Activated T-helper 1 cell treated with anti-CD3 and anti-CD28 coated beads, Interleukin-12 subunit alpha, Interleukin-12 subunit beta, Interleukin-2, Interleukin-4 antibody, amounts not matched to agents 30 ng/mL and 10 ng/mL and 1 ng/mL, durations not matched to agents 14 hours and 24 hours and 36 hours (primary cell): ENCODE results near the gene TYRO3. TPM values are rescaled to one million over a fixed set of nuclear protein-coding genes. Genes with fewer than 3 reads are reported as not detected.

Experiments used
- DNase-seq: peaks from one replicate; pipeline ENCODE4 v3.0.0; 2021; ENCODE audit warnings: low spot score
- H3K27ac Mint-ChIP-seq: one replicate; pipeline ENCODE4 v1.8.0; 2021; ENCODE audit warnings: mild to moderate bottlenecking, mixed read lengths
- H3K27me3 Mint-ChIP-seq: one replicate; pipeline ENCODE4 v1.8.0; 2022; ENCODE audit warnings: mild to moderate bottlenecking, moderate library complexity, mixed read lengths; ENCODE audit not compliant: insufficient read depth
- H3K36me3 Mint-ChIP-seq: one replicate; pipeline ENCODE4 v1.8.0; 2021; ENCODE audit warnings: low read depth, mixed read lengths
- H3K4me1 Mint-ChIP-seq: one replicate; pipeline ENCODE4 v1.8.0; 2021; ENCODE audit warnings: low read depth, mixed read lengths
- H3K4me3 Mint-ChIP-seq: one replicate; pipeline ENCODE4 v1.8.0; 2021; ENCODE audit warnings: mild to moderate bottlenecking, moderate library complexity, mixed read lengths
- H3K9me3 Mint-ChIP-seq: one replicate; pipeline ENCODE4 v1.8.0; 2021; ENCODE audit warnings: mixed read lengths
- intact Hi-C: fragments of 100-400 bp; cut with micrococcal nuclease; formaldehyde crosslinking; loops from one replicate; pipeline ENCODE4 v1.15.1; 2024
- total RNA-seq: library from RNA; stranded (reverse); gene quantifications from 2 replicates; pipeline ENCODE4 v1.2.3, GENCODE V29; 2022

TYRO3 gene
- total RNA-seq, 1 donor from 2014 or later = 2.6 TPM

GRCh38 chr15:41631880-41632470 is 73.0 kb downstream of the TYRO3 start:
- no peaks in the 10 kb centered on the region for H3K4me1 Mint-ChIP-seq
- no peaks in the 10 kb centered on the region for H3K9me3 Mint-ChIP-seq
- H3K4me3 Mint-ChIP-seq = no peak overlapping the region
- intact Hi-C loops = no loop called here
- no peaks in the 10 kb centered on the region for H3K36me3 Mint-ChIP-seq
- no peak overlapping the region for H3K27ac Mint-ChIP-seq
- peaks cover 2% of the 10 kb centered on the region for H3K27me3 Mint-ChIP-seq
- DNase-seq = no peak

Other genes with a start within 250 kb of the TYRO3 start
- 15.6 and 17.6 TPM in 2 replicates for gene OIP5, start 226.6 kb upstream of the TYRO3 start, total RNA-seq
- gene NUSAP1, start 226.3 kb upstream of the TYRO3 start, total RNA-seq = 112 and 117 TPM in 2 replicates
- 26.7 and 28.0 TPM in 2 replicates for gene NDUFAF1, start 156.7 kb upstream of the TYRO3 start, total RNA-seq
- gene RTF1, start 142.1 kb upstream of the TYRO3 start, total RNA-seq = 41.0 and 44.7 TPM in 2 replicates
- gene ITPKA, start 65.3 kb upstream of the TYRO3 start, total RNA-seq = 2.8 and 3.1 TPM in 2 replicates
- gene LTK, start 45.4 kb upstream of the TYRO3 start, total RNA-seq = 0.13 TPM in 1 of 2 replicates, not detected in the other
- 52.4 and 58.1 TPM in 2 replicates for gene RPAP1, start 15.0 kb upstream of the TYRO3 start, total RNA-seq
- gene MGA, start 101.2 kb downstream of the TYRO3 start, total RNA-seq = 37.5 and 38.8 TPM in 2 replicates
- gene MAPKBP1, start 215.3 kb downstream of the TYRO3 start, total RNA-seq = 26.3 and 28.2 TPM in 2 replicates